Activated CD4-positive, CD25-positive, alpha-beta regulatory T cell (primary cell): ENCODE data around the gene PITPNB.

Experiments used
- DNase-seq, 4 experiments: peaks; one replicate each; lab custom pipeline; 2025; lab: John Stamatoyannopoulos, UW

PITPNB gene

GRCh38 chr22:27919942-27920755 is 1.1 kb upstream of the PITPNB start:
- DNase-seq, result no peak

DNA sequence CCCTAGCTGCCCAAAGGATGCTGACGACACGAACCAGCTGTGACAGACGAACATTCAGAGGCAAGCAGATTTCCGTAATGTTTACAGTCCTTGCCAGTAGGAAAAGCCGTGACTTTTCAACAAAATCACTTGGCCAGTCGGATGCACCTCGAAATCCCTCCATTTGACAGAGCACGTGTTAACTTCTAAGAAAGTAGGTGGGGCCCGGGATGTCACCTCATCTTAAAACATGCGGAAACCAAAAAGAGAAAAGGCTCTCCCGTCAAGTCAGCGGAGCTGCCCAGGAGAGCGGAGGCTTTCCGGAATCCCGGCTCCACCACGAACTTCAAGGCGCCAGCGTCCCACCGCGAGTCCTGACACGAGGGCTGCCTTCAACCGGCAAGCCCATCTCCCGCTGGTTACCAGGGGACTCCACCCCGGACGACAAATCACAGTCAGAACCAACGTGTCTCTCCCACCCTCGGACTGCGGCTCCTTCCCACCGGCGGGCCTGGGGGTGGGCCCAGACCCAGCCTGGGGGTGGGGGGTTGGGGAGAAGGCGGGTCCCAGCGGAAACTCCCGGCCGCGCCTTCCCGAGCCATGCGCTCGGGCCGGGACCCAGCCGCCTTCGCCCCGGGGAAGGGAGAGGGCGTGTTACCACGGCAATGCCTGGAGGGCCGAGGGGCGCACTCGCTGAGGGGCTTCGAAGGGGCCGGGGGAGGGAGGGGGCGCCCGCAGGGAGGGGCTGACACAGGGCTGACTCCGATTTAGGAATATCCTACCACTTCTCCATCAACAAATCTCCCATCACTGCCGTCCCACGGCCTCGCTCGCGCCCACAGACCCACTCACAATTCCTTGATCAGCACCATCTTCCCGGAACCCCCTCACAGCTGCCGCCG is 475 bp downstream of the PITPNB start:
- peak in 2 of 4 experiments; percentile 12 to 27 for DNase-seq

- DNase-seq, result no peak
Measured at GRCh38 chr22:27915986-27916385, 3.1 kb downstream of the PITPNB start.

DNA sequence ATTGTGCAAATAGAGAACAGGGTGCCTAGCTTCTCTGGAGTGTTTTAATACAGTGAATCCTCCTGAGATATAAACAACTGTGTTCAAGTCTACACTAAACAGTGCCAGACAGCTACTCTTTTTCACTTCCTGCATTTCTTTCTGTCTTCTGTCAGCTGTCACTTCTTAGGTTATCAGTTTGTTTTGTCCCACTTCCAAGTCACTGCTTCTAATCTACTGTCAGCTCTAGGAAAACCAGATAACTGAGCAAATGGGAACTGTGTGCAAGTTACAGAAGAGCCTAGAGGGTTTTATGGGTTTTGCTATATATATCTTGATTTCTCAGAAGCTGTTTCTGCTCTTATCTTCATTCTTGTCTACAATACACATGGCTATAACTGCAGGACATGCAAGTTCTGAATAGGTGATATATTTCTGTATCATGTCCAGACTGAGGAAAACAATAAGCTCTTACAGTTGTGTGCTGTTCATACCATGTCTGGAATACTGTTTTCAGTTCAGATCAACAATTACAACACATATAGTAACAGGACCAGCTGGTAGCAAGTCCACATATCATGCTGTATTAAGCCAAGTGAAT is 5.8 kb downstream of the PITPNB start:
- DNase-seq, result no peak

DNA sequence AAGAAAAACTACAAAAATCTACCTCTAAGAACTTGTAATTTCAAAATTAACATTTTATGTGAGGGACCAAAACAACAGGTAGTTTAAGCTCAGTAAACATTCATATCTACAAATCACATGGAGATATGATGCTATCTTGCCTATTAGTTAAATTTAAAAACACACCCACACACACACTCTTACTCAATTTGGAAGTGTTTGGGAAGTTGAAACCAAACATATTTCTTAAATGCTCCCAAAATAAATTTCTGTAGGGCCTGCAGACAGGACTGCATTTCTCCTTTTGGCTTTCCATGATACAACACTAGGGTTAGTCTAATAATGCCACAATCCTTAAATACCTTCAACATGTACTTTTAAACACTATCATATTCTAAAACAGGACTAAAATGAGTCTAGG is 7.0 kb downstream of the PITPNB start:
- DNase-seq, result no peak

- DNase-seq, result no peak
Measured at GRCh38 chr22:27911330-27911729, 7.7 kb downstream of the PITPNB start.

DNA sequence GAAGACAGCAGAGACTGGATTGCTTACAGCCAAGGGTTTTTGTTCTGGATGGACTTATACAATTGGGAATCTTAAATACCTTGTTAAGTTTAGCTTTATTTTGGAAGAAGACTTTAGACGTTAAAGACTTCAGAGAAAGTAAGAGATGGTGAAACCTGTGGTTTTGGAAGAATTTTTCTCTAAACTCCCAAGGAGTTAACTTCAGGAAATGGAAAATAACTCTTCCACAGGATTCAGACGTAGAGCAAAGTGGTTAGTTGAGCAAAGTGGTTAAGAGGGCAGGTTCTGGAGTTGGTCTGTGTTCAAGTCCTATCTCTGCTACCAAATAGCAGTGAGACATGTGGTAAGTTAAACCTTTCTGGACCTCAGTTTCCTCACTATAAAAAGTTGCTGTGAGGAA is 12.8 kb downstream of the PITPNB start:
- no peak for DNase-seq

DNA sequence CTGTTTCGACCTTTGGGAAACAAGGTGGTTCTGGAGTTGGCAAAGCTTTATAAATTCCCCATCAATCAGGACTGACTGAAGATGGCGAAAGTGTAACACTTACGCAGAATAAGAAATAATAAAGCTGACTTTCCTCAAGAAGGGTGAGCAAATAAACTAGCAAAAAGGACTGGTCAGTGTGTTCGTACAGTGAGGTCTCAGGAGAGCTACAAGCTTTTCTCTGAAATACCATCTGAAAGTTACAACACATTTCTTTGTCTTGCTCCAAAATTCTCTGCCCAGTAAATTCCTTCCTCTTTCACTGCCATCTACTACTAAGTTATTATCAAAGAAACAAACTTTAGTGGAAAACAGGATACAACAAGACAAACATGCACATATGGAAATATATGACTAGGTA is 13.4 kb downstream of the PITPNB start:
- DNase-seq, result no peak

GRCh38 chr22:27903805-27904473 is 15.1 kb downstream of the PITPNB start:
- DNase-seq, result no peak

DNA sequence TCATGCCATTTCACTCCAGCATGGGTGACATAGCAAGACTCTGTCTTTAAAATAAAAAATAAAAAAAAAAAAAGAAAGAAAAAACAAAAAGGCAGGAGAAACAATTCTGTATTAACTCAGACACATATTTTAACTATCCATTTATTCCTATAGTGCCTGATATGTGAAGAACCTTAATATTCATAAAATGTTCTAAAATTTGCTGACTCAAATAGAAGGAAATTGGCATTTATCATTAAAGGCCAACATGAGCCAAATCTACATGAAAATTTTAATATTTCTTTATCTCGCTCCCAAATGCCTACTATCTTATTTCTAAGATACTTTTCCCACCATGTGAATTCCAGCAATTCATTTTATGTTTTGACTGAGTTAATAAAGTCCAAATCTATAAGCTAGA is 18.9 kb downstream of the PITPNB start:
- no peak for DNase-seq

GRCh38 chr22:27896245-27896644 is 22.8 kb downstream of the PITPNB start:
- DNase-seq, result no peak

DNA sequence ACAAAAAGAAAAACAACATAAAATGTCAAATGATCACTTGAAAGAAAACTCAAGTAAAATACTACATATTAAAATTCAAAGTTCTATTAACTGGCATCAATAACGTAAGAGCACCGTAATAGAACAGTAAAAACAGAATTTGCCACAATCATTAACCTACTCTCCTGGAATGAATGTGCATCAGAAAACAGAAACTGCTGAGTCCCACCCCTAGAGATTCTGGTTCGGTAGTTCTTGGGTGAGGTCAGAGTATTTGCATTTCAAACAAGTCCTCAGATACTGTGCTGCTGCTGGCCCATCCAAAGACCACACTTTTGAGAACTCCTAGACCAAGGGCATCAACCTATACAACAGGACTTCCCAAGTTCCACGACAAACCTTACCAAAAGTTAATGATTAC is 23.5 kb downstream of the PITPNB start:
- DNase-seq, result no peak

- DNase-seq, result no peak
Measured at GRCh38 chr22:27892811-27893210, 26.2 kb downstream of the PITPNB start.

DNA sequence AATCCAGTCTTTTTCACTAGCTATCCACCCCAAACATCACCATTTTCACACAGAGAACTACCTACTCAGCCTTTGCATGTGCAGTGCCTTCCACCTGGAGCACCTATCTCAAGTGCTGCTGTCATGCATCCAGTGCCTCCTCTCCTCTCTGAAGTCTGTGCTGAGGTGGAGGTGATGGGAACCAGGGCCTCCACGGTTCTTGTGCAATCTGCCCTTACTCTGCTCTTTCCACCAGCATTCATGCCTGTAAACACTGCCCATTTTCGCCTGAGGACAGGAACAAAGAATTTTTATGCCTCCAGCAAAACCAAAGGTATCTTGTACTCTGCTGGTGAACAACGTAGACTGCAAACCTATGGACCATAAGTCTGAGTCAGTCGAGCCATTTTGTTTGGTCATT is 27.0 kb downstream of the PITPNB start:
- DNase-seq, result no peak

DNA sequence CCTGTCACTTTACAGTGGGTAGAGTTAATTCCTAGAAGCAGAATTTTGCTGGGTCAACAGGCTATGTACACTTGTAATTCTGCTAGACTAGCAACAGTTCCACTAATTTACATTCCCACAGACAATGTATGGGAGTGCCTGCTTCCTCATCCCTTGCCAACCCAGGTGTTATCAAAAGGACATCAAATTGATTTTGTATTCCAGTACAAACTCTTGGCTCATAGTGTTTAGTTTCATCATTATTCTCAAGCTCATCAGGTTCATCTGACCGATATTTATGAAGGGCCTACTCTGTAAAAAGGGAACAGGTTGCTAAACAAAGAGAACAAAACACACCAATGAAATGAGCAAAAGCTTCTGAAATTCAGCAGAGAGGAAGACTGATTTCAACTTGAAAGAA is 30.7 kb downstream of the PITPNB start:
- DNase-seq, result no peak

DNA sequence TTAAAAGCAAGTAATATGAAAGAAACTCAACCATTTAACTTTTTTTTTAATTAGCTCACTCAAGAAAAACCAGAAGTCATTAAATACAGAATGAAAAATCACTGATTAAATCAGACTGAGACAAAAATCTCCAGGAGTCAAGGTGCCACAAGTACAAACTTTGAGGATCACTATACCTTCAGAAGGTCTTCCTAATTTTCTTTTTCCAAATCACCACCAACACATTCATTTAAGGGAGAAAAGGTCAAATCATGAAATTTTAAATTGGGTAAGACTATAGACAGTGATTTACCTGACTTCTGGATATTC is 32.3 kb downstream of the PITPNB start:
- no peak for DNase-seq

DNA sequence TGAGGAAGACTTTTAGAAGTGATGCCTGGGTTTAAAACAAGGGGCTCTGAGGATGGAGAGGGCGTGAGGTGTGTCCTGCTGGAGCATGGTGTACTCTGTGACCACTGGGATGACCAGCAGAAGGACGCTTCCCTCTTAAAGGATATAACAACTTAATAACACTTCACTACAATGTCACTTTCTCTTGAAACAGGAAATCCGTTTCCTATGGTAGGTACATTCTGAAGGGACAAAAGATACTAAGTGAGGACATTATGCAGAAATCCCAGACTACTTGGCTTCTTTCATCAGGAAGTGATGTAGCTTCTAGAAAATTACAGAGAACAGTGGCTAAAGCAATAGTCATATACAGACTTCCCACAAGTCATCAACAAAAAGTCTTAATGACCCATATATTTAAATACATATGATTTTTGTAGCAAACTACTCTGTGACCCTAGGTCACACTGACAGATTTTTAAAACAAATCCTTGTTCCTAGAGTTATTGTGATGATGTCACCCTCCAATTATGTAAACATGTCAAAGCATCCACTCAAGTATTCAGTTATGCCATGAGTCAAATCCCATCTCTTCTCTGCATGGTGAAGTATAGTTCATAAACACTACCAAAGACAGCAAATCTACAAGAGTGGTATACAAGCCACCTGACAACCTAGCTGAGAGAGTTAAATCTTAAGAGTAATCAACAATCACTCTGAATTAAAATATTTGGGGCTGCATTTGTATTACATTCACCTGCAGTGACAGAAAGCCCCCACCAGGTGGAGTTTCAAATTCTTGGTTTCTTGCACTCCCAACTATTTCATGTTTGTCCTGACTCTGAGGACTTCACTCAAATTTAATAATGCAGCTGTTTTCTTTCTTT is 32.8 kb downstream of the PITPNB start:
- peak in 1 of 4 experiments; percentile 7 for DNase-seq

DNA sequence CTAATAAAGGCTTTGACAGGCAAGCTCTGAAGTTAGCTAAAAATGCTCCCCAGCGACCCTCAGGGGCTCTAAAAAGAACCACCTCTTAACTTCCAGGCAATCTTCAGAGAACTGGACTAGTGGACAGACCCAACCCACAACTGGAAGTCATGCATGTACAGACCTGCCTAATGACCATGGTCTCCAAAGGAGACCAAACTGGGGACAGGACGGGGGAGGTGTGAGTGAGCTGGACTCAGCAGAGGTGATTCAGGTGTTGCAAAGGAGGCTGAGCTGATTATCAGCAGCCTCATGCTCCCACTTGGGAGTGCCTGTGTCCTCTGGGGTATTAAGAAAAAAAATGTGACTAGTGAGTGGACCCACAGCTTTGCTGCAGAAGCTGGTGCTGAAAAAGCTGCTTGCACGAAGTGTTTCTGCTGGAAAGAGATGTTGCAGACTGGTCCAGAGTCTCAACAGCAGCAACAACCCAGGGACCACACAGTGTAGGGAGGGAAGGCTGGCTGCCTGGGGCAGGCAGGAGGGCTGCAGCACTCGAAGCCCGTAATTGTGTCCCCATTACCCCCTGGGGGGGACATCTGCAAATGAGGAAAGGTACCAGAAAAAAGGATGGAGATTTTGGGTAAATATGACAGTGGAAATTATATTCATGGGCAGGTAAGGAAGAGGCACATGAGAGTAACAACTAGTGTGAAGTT is 35.3 kb downstream of the PITPNB start:
- no peak for DNase-seq

DNA sequence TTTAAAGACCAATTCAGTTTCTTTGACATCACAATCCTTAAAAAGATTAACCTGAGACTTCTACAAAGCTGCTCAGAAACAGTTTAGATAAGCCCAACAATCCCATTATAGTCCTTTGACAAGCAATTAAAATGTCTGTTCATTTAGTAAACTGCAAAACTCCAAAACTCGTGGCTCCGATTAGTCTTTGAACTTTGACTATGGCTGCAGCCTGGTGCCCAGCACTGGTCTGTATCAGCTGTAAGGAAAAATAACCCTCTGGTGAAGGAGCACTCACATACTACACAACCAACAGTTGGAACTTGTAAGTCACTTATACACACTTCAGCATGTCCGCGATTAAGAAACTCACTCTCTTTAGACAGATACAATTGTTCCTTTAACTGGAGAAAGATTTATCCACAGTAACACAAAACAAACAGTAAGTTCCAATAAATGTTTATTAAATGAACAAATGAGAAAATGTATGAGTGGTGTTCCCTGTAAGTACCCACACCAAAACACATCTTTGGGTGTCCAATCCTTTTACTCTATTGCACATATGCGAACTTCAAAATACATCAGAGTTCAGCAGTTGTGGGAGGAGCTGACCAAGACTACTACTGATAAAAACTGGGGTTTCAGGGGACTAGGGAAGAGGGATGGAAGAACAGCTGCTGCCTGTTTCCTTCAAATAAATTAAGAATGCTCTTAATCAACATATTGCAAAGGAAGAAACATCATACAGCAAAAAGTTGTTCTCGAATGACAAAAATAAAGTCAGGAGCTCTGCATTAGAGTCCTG is 36.4 kb downstream of the PITPNB start:
- no peak for DNase-seq

GRCh38 chr22:27881421-27881820 is 37.6 kb downstream of the PITPNB start:
- no peak for DNase-seq
